Nephron (organoid): ENCODE measurements around the gene MRPL34.

Experiments
- H3K27ac Mint-ChIP-seq, 3 experiments: 2 replicates each; pipeline ENCODE4 v1.8.0; 2020; ENCODE audit warnings: mixed read lengths in 3 of 3, mild to moderate bottlenecking in 2 of 3, moderate library complexity in 1 of 3
- H3K27me3 Mint-ChIP-seq: 2 replicates; pipeline ENCODE4 v1.8.0; 2021; ENCODE audit warnings: low read depth, mild to moderate bottlenecking, moderate library complexity, mixed read lengths
- H3K36me3 Mint-ChIP-seq: 2 replicates; pipeline ENCODE4 v1.8.0; 2020; ENCODE audit warnings: low read depth, mixed read lengths
- H3K4me1 Mint-ChIP-seq: 2 replicates; pipeline ENCODE4 v1.8.0; 2020; ENCODE audit warnings: mixed read lengths
- H3K4me3 Mint-ChIP-seq, 3 experiments: 2 replicates each; pipeline ENCODE4 v1.8.0; 2020; ENCODE audit warnings: mild to moderate bottlenecking in 3 of 3, mixed read lengths in 3 of 3, moderate library complexity in 2 of 3
- H3K9me3 Mint-ChIP-seq: 2 replicates; pipeline ENCODE4 v1.8.0; 2020; ENCODE audit warnings: mixed read lengths
- CTCF ChIP-seq, 3 experiments: fragments of 200-600 bp; sonication (generic); IDR thresholded peaks; one replicate each; pipeline ENCODE4 v1.5.0; 2021; ENCODE audit warnings: antibody characterized with exemption in 3 of 3; ENCODE audit not compliant: unreplicated experiment in 3 of 3

Gene MRPL34

GRCh38 chr19:17305517-17306284 lies at the start of gene MRPL34:
TSS of gene MRPL34 (plus strand) at chr19:17305872. CDS start at chr19:17305893, 21 bp downstream.
- Mint-ChIP-seq H3K36me3 (peaks cover 5% of the 10 kb centered on the region), H3K27me3 (no peaks in the 10 kb centered on the region), H3K27ac (peak within 1 kb of the TSS; percentile 86 to 93 (median 87)), H3K4me1 (peaks cover 59% of the 10 kb centered on the region), H3K9me3 (no peaks in the 10 kb centered on the region), H3K4me3 (peak within 1 kb of the TSS; percentile 90 to 95 (median 94))
- TF ChIP-seq CTCF (IDR thresholded peaks at IDR 0.05; ENCODE audit: unreplicated experiment in 3 of 3), result peak; percentile 76 to 82 (median 81)

GRCh38 chr19:17256130-17256529 lies 49.5 kb upstream of the MRPL34 start:
- no peak overlapping the region for H3K4me3 Mint-ChIP-seq
- H3K36me3 Mint-ChIP-seq, result no peaks in the 10 kb centered on the region
- H3K9me3 Mint-ChIP-seq, result no peaks in the 10 kb centered on the region
- no peak for TF ChIP-seq CTCF (IDR thresholded peaks at IDR 0.05; ENCODE audit: unreplicated experiment in 3 of 3)
- H3K27ac Mint-ChIP-seq, result no peak overlapping the region
- no peaks in the 10 kb centered on the region for H3K4me1 Mint-ChIP-seq
- H3K27me3 Mint-ChIP-seq, result no peaks in the 10 kb centered on the region

GRCh38 chr19:17259118-17259780 lies 46.4 kb upstream of the MRPL34 start:
- no peak overlapping the region for H3K4me3 Mint-ChIP-seq
- H3K27me3 Mint-ChIP-seq, result no peaks in the 10 kb centered on the region
- TF ChIP-seq CTCF (IDR thresholded peaks at IDR 0.05; ENCODE audit: unreplicated experiment in 3 of 3), result no peak
- H3K4me1 Mint-ChIP-seq, result no peaks in the 10 kb centered on the region
- H3K9me3 Mint-ChIP-seq, result no peaks in the 10 kb centered on the region
- H3K36me3 Mint-ChIP-seq, result no peaks in the 10 kb centered on the region
- H3K27ac Mint-ChIP-seq, result no peak overlapping the region

GRCh38 chr19:17259934-17260333 lies 45.7 kb upstream of the MRPL34 start:
- no peaks in the 10 kb centered on the region for H3K9me3 Mint-ChIP-seq
- no peak for TF ChIP-seq CTCF (IDR thresholded peaks at IDR 0.05; ENCODE audit: unreplicated experiment in 3 of 3)
- no peaks in the 10 kb centered on the region for H3K4me1 Mint-ChIP-seq
- no peak overlapping the region for H3K4me3 Mint-ChIP-seq
- H3K27ac Mint-ChIP-seq, result no peak overlapping the region
- H3K36me3 Mint-ChIP-seq, result no peaks in the 10 kb centered on the region
- H3K27me3 Mint-ChIP-seq, result no peaks in the 10 kb centered on the region

- no peaks in the 10 kb centered on the region for H3K4me1 Mint-ChIP-seq
- H3K4me3 Mint-ChIP-seq, result no peak overlapping the region
- H3K27me3 Mint-ChIP-seq, result no peaks in the 10 kb centered on the region
- TF ChIP-seq CTCF (IDR thresholded peaks at IDR 0.05; ENCODE audit: unreplicated experiment in 3 of 3), result peak; percentile 88 to 95 (median 89)
- H3K27ac Mint-ChIP-seq, result peak overlapping the region in 2 of 3 experiments; percentile 0 to 67
- H3K36me3 Mint-ChIP-seq, result no peaks in the 10 kb centered on the region
- H3K9me3 Mint-ChIP-seq, result no peaks in the 10 kb centered on the region
Measured at GRCh38 chr19:17260842-17261325, 44.8 kb upstream of the MRPL34 start.
